ENCODE results near the gene TRNAU1AP.

Gene TRNAU1AP

GRCh38 chr1:28565040-28565439 lies 12.2 kb downstream of the TRNAU1AP start:
- no peak for TF ChIP-seq POLR2AphosphoS5 (IDR thresholded peaks at IDR 0.05; ENCODE audit: low read depth, low read length)
- no peak for TF ChIP-seq REST (IDR thresholded peaks at IDR 0.05; ENCODE audit: insufficient read depth in 1 of 2, low read depth in 2 of 2, low read length in 2 of 2)
- TF ChIP-seq FOXP2 (optimal IDR thresholded peaks at IDR 0.05; ENCODE audit: borderline replicate concordance, extremely low read depth, extremely low read length, insufficient read depth) = no peak
- no peak for TF ChIP-seq SIN3A (IDR thresholded peaks at IDR 0.05; ENCODE audit: borderline replicate concordance, insufficient read depth, low read length)
- no peak for TF ChIP-seq TAF1 (IDR thresholded peaks at IDR 0.05; ENCODE audit: borderline replicate concordance, insufficient read depth, low read length)

- TF ChIP-seq TAF1 (IDR thresholded peaks at IDR 0.05; ENCODE audit: borderline replicate concordance, insufficient read depth, low read length) = no peak
- no peak for TF ChIP-seq REST (IDR thresholded peaks at IDR 0.05; ENCODE audit: insufficient read depth in 1 of 2, low read depth in 2 of 2, low read length in 2 of 2)
- TF ChIP-seq SIN3A (IDR thresholded peaks at IDR 0.05; ENCODE audit: borderline replicate concordance, insufficient read depth, low read length) = no peak
- no peak for TF ChIP-seq POLR2AphosphoS5 (IDR thresholded peaks at IDR 0.05; ENCODE audit: low read depth, low read length)
- TF ChIP-seq FOXP2 (optimal IDR thresholded peaks at IDR 0.05; ENCODE audit: borderline replicate concordance, extremely low read depth, extremely low read length, insufficient read depth) = no peak
Observed at GRCh38 chr1:28565726-28566125, 12.8 kb downstream of the TRNAU1AP start.

- no peak for TF ChIP-seq REST (IDR thresholded peaks at IDR 0.05; ENCODE audit: insufficient read depth in 1 of 2, low read depth in 2 of 2, low read length in 2 of 2)
- no peak for TF ChIP-seq SIN3A (IDR thresholded peaks at IDR 0.05; ENCODE audit: borderline replicate concordance, insufficient read depth, low read length)
- TF ChIP-seq FOXP2 (optimal IDR thresholded peaks at IDR 0.05; ENCODE audit: borderline replicate concordance, extremely low read depth, extremely low read length, insufficient read depth) = no peak
- no peak for TF ChIP-seq TAF1 (IDR thresholded peaks at IDR 0.05; ENCODE audit: borderline replicate concordance, insufficient read depth, low read length)
- TF ChIP-seq POLR2AphosphoS5 (IDR thresholded peaks at IDR 0.05; ENCODE audit: low read depth, low read length) = no peak
Observed at GRCh38 chr1:28566931-28567330, 14.0 kb downstream of the TRNAU1AP start.

GRCh38 chr1:28571911-28572310 lies 19.0 kb downstream of the TRNAU1AP start:
- TF ChIP-seq POLR2AphosphoS5 (IDR thresholded peaks at IDR 0.05; ENCODE audit: low read depth, low read length) (no peak), FOXP2 (optimal IDR thresholded peaks at IDR 0.05; ENCODE audit: borderline replicate concordance, extremely low read depth, extremely low read length, insufficient read depth) (no peak), SIN3A (IDR thresholded peaks at IDR 0.05; ENCODE audit: borderline replicate concordance, insufficient read depth, low read length) (no peak), TAF1 (IDR thresholded peaks at IDR 0.05; ENCODE audit: borderline replicate concordance, insufficient read depth, low read length) (no peak), REST (IDR thresholded peaks at IDR 0.05; ENCODE audit: insufficient read depth in 1 of 2, low read depth in 2 of 2, low read length in 2 of 2) (no peak)

- TF ChIP-seq REST (IDR thresholded peaks at IDR 0.05; ENCODE audit: insufficient read depth in 1 of 2, low read depth in 2 of 2, low read length in 2 of 2) (no peak), TAF1 (IDR thresholded peaks at IDR 0.05; ENCODE audit: borderline replicate concordance, insufficient read depth, low read length) (no peak), SIN3A (IDR thresholded peaks at IDR 0.05; ENCODE audit: borderline replicate concordance, insufficient read depth, low read length) (no peak), FOXP2 (optimal IDR thresholded peaks at IDR 0.05; ENCODE audit: borderline replicate concordance, extremely low read depth, extremely low read length, insufficient read depth) (no peak), POLR2AphosphoS5 (IDR thresholded peaks at IDR 0.05; ENCODE audit: low read depth, low read length) (no peak)
Observed at GRCh38 chr1:28573564-28573963, 20.7 kb downstream of the TRNAU1AP start.

Data from PFSK-1 (cell line).